ENCODE results near the gene RD3L. TPM values are rescaled to one million over a fixed set of nuclear protein-coding genes. Genes with fewer than 3 reads are reported as not detected.

RD3L gene
- total and polyA plus RNA-seq, 4 donors, result 0.08 TPM; not detected in 3

GRCh38 chr14:103932791-103933490, 9.4 kb downstream of the RD3L start:
- TF ChIP-seq, protein P1, sequence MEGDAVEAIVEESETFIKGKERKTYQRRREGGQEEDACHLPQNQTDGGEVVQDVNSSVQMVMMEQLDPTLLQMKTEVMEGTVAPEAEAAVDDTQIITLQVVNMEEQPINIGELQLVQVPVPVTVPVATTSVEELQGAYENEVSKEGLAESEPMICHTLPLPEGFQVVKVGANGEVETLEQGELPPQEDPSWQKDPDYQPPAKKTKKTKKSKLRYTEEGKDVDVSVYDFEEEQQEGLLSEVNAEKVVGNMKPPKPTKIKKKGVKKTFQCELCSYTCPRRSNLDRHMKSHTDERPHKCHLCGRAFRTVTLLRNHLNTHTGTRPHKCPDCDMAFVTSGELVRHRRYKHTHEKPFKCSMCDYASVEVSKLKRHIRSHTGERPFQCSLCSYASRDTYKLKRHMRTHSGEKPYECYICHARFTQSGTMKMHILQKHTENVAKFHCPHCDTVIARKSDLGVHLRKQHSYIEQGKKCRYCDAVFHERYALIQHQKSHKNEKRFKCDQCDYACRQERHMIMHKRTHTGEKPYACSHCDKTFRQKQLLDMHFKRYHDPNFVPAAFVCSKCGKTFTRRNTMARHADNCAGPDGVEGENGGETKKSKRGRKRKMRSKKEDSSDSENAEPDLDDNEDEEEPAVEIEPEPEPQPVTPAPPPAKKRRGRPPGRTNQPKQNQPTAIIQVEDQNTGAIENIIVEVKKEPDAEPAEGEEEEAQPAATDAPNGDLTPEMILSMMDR (IDR thresholded peaks at IDR 0.05; ENCODE audit: control extremely low read depth, extremely low read depth), result no peak
- H3K4me3 ChIP-seq, result no peak overlapping the region
- H3K9me3 ChIP-seq (ENCODE audit: control insufficient read depth in 4 of 4, insufficient read depth in 3 of 4, low read length in 3 of 4), result no peaks in the 10 kb centered on the region
- H3K36me3 ChIP-seq (ENCODE audit: control insufficient read depth in 4 of 4, insufficient read depth in 4 of 4, low read length in 4 of 4), result no peaks in the 10 kb centered on the region
- WGBS, 2 donors, result 64 to 77% methylated on average over 11 of the region's 11 CpGs
- H3K4me1 ChIP-seq (ENCODE audit: control insufficient read depth in 5 of 5, insufficient read depth in 5 of 5, low read length in 5 of 5), result peaks cover 0 to 4% (median 0%) of the 10 kb centered on the region in 5 donors
- no peak for ATAC-seq (ENCODE audit: insufficient read depth, low FRiP score)
- DNase-seq, result no peak
- H3K27ac ChIP-seq (ENCODE audit: low read depth in 1 of 2, low read length in 1 of 2), result peak overlapping the region in 1 of 2 donors; percentile 35
- peaks cover 0 to 9% (median 0%) of the 10 kb centered on the region in 3 donors for H3K27me3 ChIP-seq (ENCODE audit: control insufficient read depth in 3 of 3, insufficient read depth in 3 of 3, low read length in 2 of 3)
- H3K9ac ChIP-seq (ENCODE audit: insufficient read depth in 1 of 2, low read length in 2 of 2), result no peak overlapping the region

GRCh38 chr14:103931422-103931821, 10.9 kb downstream of the RD3L start:
- Histone ChIP-seq H3K9ac (ENCODE audit: insufficient read depth in 1 of 2, low read length in 2 of 2) (no peak overlapping the region), H3K36me3 (ENCODE audit: control insufficient read depth in 4 of 4, insufficient read depth in 4 of 4, low read length in 4 of 4) (no peaks in the 10 kb centered on the region), H3K4me3 (no peak overlapping the region), H3K4me1 (ENCODE audit: control insufficient read depth in 5 of 5, insufficient read depth in 5 of 5, low read length in 5 of 5) (peaks cover 0 to 4% (median 0%) of the 10 kb centered on the region in 5 donors), H3K27ac (ENCODE audit: low read depth in 1 of 2, low read length in 1 of 2) (no peak overlapping the region), H3K9me3 (ENCODE audit: control insufficient read depth in 4 of 4, insufficient read depth in 3 of 4, low read length in 3 of 4) (no peaks in the 10 kb centered on the region), H3K27me3 (ENCODE audit: control insufficient read depth in 3 of 3, insufficient read depth in 3 of 3, low read length in 2 of 3) (peaks cover 0 to 7% (median 0%) of the 10 kb centered on the region in 3 donors)
- no peak for ATAC-seq (ENCODE audit: insufficient read depth, low FRiP score)
- 28 to 65% methylated on average over 3 of the region's 3 CpGs for WGBS, 2 donors
- DNase-seq, result no peak
- TF ChIP-seq, protein P1 (IDR thresholded peaks at IDR 0.05; ENCODE audit: control extremely low read depth, extremely low read depth), result no peak

DNA sequence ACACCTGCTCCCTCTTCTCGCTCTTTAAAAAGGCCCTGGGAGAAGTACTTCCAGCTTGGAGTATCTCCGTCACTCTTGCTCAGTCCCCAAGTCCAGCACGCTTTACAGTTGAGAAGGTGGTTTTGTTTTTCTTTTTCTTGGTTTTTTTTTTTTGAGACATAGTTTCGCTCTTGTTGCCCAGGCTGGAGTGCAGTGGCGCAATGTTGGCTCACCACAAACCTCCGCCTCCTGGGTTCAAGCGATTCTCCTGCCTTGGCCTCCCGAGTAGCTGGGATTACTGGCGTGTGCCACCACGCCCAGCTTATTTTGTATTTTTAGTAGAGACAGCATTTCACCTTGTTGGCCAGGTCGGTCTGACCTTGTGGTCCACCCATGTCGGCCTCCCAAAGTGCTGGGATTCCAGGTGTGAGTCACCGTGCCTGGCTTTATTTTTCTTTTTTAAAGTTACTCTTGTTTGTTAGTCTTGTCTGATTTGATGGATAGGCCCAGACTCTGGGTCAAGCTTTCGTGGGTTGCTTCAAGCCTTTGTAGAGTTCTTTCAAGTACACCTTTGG, 12.2 kb downstream of the RD3L start:
- Histone ChIP-seq H3K4me3 (no peak overlapping the region), H3K9ac (ENCODE audit: insufficient read depth in 1 of 2, low read length in 2 of 2) (no peak overlapping the region), H3K27me3 (ENCODE audit: control insufficient read depth in 3 of 3, insufficient read depth in 3 of 3, low read length in 2 of 3) (peaks cover 0 to 4% (median 0%) of the 10 kb centered on the region in 3 donors), H3K27ac (ENCODE audit: low read depth in 1 of 2, low read length in 1 of 2) (no peak overlapping the region), H3K9me3 (ENCODE audit: control insufficient read depth in 4 of 4, insufficient read depth in 3 of 4, low read length in 3 of 4) (no peaks in the 10 kb centered on the region), H3K4me1 (ENCODE audit: control insufficient read depth in 5 of 5, insufficient read depth in 5 of 5, low read length in 5 of 5) (peaks cover 0 to 4% (median 0%) of the 10 kb centered on the region in 5 donors), H3K36me3 (ENCODE audit: control insufficient read depth in 4 of 4, insufficient read depth in 4 of 4, low read length in 4 of 4) (no peaks in the 10 kb centered on the region)
- DNase-seq (no peak), ATAC-seq (ENCODE audit: insufficient read depth, low FRiP score) (no peak)
- TF ChIP-seq, protein P1 (IDR thresholded peaks at IDR 0.05; ENCODE audit: control extremely low read depth, extremely low read depth), result no peak
- WGBS, 2 donors, result 52 to 65% methylated on average over 14 of the region's 14 CpGs

Data from lung (tissue), 12 donors.